Measurements from ENCODE around the gene TENM4. TPM values are rescaled to one million over a fixed set of nuclear protein-coding genes. Genes with fewer than 3 reads are reported as not detected.

The TENM4 gene
- total RNA-seq, 1 donor from 2014 or later: 117 TPM

- no peak overlapping the region for H3K4me3 Mint-ChIP-seq (ENCODE audit: low read depth)
- H3K27ac Mint-ChIP-seq: no peak overlapping the region
These were observed 397.1 kb downstream of the TENM4 start for GRCh38 chr11:79043726-79044125.

GRCh38 chr11:79042824-79043223, 398.0 kb downstream of the TENM4 start:
- H3K9me3 Mint-ChIP-seq (ENCODE audit: low read depth): no peaks in the 10 kb centered on the region
- no peaks in the 10 kb centered on the region for H3K36me3 Mint-ChIP-seq (ENCODE audit: insufficient read depth)
- no peak overlapping the region for H3K4me3 Mint-ChIP-seq (ENCODE audit: low read depth)
- no peaks in the 10 kb centered on the region for H3K27me3 Mint-ChIP-seq
- TF ChIP-seq CTCF (IDR thresholded peaks at IDR 0.05; ENCODE audit: unreplicated experiment): no peak
- no peak overlapping the region for H3K27ac Mint-ChIP-seq
- peaks cover 11% of the 10 kb centered on the region for H3K4me1 Mint-ChIP-seq (ENCODE audit: low read depth)
- no peak for DNase-seq (ENCODE audit: low spot score, unreplicated experiment)

More at GRCh38 chr11:79043726-79044125, 397.1 kb downstream of the TENM4 start:
- no peaks in the 10 kb centered on the region for H3K27me3 Mint-ChIP-seq
- no peaks in the 10 kb centered on the region for H3K36me3 Mint-ChIP-seq (ENCODE audit: insufficient read depth)
- H3K9me3 Mint-ChIP-seq (ENCODE audit: low read depth): no peaks in the 10 kb centered on the region
- TF ChIP-seq CTCF (IDR thresholded peaks at IDR 0.05; ENCODE audit: unreplicated experiment): no peak
- H3K4me1 Mint-ChIP-seq (ENCODE audit: low read depth): peaks cover 11% of the 10 kb centered on the region
- no peak for DNase-seq (ENCODE audit: low spot score, unreplicated experiment)

- Mint-ChIP-seq H3K4me3 (ENCODE audit: low read depth) (no peak overlapping the region), H3K36me3 (ENCODE audit: insufficient read depth) (no peaks in the 10 kb centered on the region)
These were observed 400.5 kb downstream of the TENM4 start for GRCh38 chr11:79040348-79040747.

GRCh38 chr11:79039122-79039521, 401.7 kb downstream of the TENM4 start:
- Mint-ChIP-seq H3K27ac (peak overlapping the region; percentile 25), H3K9me3 (ENCODE audit: low read depth) (no peaks in the 10 kb centered on the region), H3K4me3 (ENCODE audit: low read depth) (no peak overlapping the region), H3K4me1 (ENCODE audit: low read depth) (no peaks in the 10 kb centered on the region), H3K36me3 (ENCODE audit: insufficient read depth) (no peaks in the 10 kb centered on the region), H3K27me3 (no peaks in the 10 kb centered on the region)
- no peak for DNase-seq (ENCODE audit: low spot score, unreplicated experiment)
- no peak for TF ChIP-seq CTCF (IDR thresholded peaks at IDR 0.05; ENCODE audit: unreplicated experiment)

More at GRCh38 chr11:79040348-79040747, 400.5 kb downstream of the TENM4 start:
- DNase-seq (ENCODE audit: low spot score, unreplicated experiment): no peak
- no peak overlapping the region for H3K27ac Mint-ChIP-seq
- peaks cover 6% of the 10 kb centered on the region for H3K4me1 Mint-ChIP-seq (ENCODE audit: low read depth)
- no peaks in the 10 kb centered on the region for H3K9me3 Mint-ChIP-seq (ENCODE audit: low read depth)
- no peaks in the 10 kb centered on the region for H3K27me3 Mint-ChIP-seq
- no peak for TF ChIP-seq CTCF (IDR thresholded peaks at IDR 0.05; ENCODE audit: unreplicated experiment)

- Mint-ChIP-seq H3K9me3 (ENCODE audit: low read depth) (no peaks in the 10 kb centered on the region), H3K36me3 (ENCODE audit: insufficient read depth) (no peaks in the 10 kb centered on the region), H3K27me3 (no peaks in the 10 kb centered on the region), H3K4me3 (ENCODE audit: low read depth) (no peak overlapping the region), H3K27ac (no peak overlapping the region), H3K4me1 (ENCODE audit: low read depth) (no peaks in the 10 kb centered on the region)
- DNase-seq (ENCODE audit: low spot score, unreplicated experiment): no peak
- no peak for TF ChIP-seq CTCF (IDR thresholded peaks at IDR 0.05; ENCODE audit: unreplicated experiment)
These were observed 404.9 kb downstream of the TENM4 start for GRCh38 chr11:79035881-79036280.

All from progenitor cell of endocrine pancreas (in vitro differentiated cells).